HG03135 (cell line): ENCODE data around the gene ASB3.
"Not testable (repeated sequence)": the region's sequence is repeated elsewhere in the genome, so short reads cannot be mapped to it uniquely, and the experiment has no call there.

Experiments
- ATAC-seq: cut with Tn5 transposase; IDR thresholded peaks from one replicate; pipeline ENCODE4 v1.9.1; 2021; ENCODE audit warnings: mild to moderate bottlenecking, moderate library complexity; ENCODE audit not compliant: unreplicated experiment

ASB3 gene

DNA sequence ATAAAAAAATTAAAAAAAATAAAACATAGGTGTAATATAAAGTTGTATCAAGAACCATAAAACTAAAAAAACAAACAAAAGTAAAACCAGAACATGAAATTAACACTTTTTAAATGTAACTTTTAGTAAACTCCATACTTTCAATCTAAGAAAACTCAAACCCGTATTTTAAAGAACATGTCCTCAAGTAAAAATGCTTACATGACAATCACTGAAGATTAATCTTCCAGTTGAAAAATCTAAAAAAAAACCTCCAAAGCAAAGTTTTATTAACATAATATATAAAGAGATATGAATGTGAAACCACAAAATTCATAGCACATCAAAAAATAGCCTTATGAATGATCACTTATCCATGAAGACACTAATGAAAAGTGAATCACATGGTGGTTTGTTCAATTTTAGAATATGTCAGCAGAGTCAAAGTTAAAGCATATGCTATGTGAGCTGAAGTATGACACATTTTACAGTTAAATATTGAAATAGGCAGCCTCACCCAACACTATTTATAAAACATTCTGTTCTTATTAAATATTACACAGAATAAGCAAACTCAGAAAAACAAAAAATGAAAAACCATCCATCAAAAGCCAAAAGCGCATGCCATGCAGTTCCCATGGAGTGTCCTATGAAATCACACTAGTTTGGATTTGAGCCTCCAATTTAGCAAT, 42.2 kb downstream of the ASB3 start:
- no peak for ATAC-seq

DNA sequence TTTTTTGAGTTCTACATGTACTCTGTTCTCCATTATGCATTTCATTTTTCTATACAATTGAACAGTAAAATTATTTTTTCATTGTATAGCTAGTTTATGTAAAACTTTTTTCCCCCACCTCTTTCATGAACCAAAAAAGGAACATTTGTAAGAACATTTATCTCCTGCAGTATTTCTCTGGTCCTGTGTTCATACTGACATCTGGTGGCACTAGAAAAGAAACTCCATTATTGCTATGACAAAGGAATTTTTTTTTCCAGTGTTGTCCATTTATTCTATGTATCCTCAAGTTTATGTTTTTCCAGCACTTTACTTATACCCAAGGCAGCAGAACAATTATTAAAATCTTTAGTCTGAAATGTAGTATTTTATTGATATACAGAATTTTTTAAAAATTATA, 46.6 kb downstream of the ASB3 start:
- ATAC-seq, result no peak

DNA sequence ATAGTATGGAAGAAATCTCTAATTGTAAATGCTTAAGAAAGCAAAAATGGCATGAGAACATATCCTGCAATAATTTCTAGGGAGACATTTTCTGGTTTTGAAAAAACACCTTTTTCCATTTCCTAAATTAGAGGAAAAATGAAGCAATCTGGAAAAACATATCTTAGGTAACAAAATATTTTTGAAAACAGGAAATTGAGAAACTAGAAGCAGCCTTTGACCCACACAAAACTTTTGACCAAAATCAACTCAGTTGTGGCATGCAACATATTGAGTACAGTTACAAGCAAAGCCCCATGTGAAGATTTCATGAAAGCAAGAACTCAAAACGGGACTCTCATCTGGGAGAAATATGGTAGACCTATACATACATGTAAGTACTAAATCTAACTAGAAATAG, 47.7 kb downstream of the ASB3 start:
- no peak for ATAC-seq

DNA sequence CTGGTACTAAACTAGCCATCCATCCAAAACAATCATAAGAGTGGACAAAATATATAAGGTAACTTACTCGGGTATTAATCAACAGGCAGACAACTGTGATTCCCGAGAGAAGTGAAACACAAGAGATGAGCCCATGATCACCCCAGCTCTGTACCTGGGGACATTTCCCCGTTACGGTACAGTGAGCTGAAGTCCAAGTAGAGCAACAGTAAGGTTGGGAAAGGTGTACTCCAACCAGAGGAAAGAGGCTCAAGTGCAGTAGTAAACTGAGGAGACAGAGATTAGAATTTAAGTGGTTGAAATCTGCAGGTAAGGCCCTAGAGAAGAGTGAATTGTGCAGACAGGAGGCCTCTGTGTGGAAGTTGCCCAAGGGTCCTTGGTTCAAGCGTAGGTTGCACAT, 49.7 kb downstream of the ASB3 start:
- ATAC-seq, result no peak

DNA sequence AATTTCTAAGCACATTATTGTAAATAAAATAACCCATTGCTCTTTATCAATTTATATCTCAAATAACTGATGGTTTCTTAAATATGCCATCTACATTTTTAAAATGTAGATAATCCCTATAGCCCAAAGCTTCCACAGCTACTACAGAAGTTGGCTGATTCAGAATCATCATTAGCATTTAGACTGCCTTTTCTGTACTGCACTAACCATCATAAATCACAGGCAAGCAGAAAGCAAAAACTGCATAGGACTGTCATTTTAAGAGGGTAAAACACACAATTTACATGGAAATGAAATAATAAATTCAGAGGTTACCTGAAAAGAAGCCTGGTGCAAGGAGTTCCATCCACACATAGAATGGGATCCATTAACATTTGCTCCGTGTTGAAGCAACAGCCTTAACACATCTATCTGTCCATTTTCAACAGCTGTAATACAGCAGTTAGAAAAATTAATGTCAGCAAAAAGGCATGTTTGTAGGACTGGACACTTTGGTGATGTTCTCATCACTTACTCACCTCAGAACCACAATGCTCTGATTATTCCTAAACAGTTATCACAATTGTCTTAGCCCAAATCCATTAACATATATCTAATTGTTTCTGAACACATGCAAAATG, 57.5 kb downstream of the ASB3 start:
- no peak for ATAC-seq

DNA sequence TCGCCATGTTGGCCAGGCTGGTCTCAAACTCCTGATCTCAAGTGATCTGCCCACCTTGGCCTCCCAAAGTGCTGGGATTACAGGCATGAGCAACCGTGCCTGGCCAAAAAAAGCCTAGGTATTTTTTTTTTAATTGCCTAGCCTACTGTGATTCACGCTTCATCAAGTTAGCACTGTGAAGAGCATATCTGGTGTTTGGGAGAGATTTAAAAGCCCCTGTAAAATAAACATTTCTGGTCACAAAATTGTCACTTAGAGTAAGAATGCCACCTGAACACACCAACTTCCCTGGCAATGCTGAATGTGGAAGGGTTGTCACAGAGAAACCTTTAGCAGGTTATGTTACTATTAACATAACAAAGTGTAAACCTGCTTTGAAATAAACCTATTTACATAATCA, 58.8 kb downstream of the ASB3 start:
- no peak for ATAC-seq

DNA sequence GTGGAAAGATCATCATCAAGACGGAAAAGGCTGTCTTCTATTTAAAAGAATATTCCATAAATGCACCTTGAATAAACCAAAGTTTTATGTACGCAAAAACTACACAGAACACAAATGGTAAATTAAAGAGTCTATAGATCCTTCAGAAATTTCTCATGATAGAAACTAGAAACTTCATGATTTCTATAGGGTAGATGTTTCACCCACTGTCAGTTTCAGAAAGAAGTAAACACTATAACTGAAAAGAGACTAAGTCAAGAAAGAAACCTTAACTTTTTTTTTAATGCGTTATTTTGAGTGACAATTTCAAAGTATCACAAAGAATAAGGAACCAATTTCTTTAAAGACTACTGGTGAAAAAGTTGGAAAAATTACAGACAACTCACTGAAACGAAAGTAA, 61.1 kb downstream of the ASB3 start:
- ATAC-seq, result no peak

DNA sequence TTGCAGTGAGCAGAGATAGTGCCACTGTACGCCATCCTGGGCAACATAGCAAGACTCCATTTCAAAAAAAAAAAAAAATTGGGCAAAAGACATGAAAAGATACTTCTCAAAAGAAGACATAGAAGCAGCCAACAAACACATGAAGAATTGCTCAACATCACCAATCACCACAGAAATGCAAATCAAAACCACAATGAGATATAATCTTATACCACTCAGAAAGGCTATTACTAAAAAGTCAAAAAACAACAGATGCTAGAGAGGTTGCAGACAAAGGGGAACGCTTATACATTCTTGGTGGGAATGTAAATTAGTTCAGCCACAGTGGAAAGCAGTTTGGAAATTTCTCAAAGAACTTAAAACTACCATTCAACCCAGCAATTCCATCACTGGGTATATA, 62.2 kb downstream of the ASB3 start:
- ATAC-seq, result no peak

DNA sequence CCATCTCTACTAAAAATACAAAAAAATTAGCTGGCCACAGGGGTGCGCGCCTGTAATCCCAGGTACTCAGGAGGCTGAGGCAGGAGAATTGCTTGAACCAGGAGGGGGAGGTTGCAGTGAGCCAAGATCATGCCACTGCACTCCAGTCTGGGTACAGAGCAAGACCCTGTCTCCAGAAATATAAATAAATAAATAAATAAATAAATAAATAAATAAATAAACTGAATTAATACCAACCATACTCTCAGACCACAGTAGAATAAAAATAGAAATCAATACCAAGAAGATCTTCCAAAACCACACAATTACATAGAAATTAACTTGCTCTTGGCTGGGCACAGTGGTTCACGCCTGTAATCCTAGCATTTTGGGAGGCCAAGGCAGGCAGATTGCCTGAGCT, 65.8 kb downstream of the ASB3 start:
- not testable (repeated sequence) for ATAC-seq

DNA sequence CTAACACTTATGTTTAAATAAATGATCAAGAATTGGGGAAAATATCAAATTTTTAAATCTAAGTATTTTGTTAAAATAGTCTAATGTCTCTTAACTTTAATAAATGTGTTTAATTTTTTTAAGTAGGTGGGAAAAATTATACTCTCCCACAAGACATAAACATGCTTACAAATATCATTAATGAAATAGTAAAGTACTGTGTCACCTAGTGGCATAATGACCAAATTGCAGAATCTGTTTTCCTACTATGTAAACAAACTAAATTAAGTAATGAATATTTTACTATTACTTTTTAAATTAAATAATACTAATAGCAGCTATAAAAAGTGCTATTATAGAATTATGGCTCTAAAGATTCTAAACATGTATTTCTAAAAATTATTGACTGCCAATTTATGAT, 71.2 kb downstream of the ASB3 start:
- no peak for ATAC-seq

DNA sequence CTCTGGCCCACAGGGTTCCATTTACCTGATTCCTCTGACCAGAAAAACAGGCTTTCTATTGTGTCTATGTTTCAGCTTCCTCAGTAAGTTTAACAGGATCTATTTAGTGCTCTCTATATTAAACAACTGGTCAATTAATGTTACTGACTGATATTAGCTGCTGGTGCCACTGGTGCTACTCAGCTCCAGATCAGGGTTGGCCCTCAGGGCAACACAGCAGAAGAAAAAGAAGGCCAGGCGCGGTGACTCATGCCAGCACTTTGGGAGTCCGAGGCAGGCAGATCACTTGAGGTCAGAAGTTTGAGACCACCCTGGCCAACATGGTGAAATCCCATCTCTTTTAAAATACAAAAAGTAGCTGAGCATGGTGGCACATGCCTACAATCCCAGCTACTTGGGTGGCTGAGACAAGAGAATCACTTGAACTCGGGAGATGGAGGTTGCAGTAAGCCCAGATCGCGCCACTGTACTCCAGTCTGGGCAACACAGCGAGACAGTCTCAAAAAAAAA, 75.4 kb downstream of the ASB3 start:
- ATAC-seq, result no peak

DNA sequence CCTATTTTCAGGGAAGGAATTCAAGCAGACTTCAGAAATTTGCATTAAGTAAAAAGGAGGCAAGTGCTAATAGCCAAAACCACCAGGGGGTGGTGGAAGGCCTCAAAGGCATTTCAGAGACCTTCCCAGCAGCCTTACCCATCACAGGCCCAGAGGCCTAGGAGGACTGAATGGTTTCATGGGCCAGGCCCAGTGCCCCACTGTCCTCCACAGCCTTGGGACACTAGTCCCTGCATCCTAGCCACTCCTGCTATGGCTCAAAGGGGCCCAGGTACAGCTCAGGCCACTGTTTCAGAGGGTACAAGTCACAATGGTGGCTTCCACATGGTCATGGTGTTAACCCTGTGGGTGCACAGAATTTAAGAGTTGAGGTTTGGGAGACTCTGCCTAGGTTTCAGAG, 77.8 kb downstream of the ASB3 start:
- no peak for ATAC-seq

DNA sequence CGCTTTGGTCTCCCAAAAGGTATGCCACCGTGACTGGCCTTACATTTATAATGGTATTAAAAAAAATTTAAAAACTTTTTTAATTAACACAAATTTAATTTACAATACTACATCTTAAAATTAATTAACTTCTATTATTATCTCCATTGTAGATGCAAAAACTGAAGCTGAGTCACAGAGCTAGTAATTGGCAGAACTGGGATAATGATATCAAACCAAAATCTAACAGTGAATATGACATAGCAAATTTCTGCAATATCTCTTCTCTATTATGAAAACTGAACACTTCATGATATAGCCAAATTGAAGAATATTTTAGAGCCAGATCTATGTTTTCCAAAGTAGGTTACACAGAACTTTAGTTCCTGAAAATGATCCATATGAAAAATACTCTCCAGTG, 85.5 kb downstream of the ASB3 start:
- no peak for ATAC-seq

DNA sequence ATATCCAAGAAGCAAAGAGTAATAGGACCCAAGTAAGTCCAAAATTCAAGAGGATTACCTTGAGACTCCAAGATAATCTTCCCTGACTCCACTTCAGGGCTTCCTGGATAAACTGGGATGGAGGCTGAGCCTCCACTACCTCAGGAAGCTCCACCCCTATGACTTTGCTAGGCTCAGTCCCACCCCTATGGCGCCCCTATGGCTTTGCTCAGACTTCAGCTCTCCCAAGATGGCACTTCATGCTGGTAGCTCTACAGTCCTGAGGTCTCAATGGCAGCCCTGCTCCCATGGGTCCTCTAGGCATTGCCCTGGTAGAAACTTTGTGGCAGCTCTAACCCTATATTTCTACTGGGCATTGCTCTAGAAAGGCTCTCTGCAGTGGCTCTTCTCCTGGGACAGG, 89.1 kb downstream of the ASB3 start:
- ATAC-seq, result no peak

DNA sequence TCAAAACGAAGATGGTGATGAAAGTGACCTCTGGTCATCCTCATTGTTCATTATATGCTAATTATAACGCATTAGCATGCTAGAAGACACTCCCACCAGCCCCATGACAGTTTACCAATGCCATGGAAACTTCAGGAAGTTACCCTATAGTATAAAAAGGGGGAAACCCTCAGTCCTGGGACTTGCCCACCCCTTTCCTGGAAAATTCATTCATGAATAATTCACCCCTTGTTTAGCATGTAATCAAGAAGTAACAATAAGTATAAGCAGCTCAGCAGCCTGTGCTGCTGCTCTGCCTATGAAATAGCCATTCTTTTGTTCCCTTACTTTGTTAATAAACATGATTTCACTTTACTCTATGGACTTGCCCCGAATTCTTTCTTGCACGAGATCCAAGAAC, 89.7 kb downstream of the ASB3 start:
- no peak for ATAC-seq

DNA sequence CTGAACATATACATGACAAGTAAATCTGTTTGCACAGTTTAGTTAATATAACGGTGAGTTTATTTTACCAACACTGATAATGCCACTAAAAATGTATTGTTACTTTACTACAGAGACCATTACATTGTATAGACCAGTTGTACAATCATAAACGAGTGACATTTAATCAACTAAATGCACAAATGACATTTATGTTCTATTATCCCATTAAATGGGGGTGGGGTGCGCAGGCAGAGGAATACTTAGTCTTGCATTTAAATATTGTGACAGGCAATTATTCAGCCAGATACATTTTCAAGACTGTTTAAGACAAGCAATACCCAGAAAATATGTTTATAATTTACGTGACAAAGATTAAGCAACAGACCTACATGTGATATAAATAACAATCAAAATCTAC, 91.2 kb downstream of the ASB3 start:
- no peak for ATAC-seq

DNA sequence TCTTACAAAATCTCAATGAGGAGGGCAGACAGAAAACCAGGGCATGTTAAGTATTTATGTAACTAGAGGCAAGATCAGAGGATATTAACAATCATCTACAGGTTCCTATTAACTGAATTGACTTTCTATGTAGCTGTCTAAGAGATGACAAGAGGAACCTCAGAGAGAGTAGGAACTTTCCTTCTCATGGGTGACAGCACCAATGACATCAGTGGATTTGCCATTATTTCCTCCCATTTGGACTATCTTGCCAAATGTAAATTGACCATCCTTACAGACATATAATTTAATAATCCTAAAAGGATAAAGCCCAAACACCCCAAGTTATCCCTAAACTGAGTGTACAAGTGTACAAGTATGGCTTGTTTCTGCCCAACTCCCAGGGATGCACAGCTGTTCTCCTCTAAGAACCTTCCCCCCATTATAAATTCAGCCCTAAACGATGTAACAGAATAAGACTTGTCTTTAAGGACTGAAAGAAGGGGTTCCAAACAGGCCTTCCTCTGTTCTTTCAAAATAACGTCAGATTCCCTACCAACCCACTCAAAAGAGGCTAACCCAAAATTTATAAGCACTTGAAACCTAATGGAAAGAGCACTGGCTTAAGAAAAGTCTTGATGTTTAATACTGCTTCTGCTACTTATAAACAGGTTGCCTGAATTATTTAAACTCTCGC, 92.5 kb downstream of the ASB3 start:
- no peak for ATAC-seq

DNA sequence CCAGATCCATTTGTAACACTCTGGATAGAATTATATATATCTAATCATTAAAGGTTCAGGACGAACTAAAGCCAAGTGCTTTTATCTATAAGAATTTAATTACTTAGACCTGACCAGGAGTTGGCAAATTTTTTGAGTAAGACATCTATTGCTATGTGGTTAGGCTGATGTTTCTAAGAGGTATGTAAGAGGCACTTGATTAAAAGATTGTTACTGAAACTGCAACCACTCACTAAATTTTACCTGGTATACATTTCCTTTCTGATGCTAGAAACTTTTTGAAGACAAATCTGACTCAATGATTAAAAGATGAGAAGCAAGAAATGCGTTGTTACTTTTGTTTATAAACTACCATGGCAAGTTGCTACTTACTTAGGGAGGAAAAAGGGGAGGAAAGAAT, 95.9 kb downstream of the ASB3 start:
- ATAC-seq, result no peak

DNA sequence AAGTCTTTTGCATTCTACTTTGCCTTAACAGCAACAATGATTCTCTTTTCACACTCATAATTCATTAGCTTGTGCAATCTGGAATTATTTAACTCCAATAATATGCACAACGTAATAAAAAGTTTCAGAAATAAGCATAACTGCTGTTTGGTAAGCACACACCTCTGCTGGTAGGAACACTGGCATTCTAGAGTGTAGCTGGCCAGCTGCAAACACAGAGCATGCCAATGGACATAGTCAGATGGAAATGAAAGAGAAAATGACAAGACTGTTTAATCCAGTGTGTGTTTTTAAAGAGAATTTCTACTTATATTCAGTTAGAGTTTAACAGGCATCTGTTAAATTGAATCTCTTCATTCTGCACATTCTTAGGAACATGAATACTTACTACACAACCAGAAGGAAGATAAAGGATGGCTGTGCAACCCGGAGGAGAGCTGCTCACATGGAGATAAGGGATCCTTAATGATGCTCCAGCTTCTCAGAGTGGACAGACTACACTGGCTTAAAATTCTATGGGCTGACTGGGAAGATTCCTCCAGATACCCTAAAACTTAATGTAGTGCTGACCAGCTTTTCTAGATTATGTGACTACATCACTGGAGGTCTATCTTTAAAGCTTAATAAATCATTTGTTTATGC, 113.8 kb downstream of the ASB3 start:
- no peak for ATAC-seq

DNA sequence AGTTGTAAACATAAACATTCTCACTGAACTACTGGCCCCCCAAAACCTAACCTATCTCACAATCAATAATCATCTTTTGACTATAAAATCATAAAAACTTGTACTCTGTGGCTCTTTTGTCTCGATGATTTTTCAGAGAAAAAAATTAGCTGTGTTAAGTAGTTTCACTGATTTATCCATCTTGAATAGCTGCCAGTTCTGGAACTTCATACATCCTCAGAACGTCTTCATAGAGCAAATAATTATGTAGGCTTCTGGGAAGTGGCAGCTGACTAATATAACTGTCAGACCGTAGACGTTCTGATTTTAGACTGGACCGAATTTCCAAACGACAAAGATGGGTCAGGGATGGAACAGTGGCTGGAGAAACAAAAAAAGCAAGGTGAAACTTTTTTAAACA, 116.4 kb downstream of the ASB3 start:
- no peak for ATAC-seq

DNA sequence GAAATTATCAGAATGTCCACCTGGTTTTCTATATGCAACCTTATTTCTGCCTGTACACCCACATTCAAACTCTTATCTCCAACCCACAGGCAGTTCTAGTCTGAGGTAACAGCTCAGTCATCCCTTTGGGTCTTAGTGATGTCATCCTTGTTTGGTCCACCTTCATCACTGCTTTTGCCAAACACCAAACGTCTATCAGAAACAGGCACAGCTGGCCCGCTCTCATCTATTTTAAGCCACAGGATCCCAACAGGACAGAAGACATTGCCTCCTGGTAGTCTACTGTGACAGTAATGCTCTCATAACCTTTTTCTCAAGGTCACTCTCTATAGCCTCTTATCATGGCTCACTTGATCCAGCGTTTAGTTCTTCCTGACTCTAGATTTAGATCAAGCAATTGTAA, 118.1 kb downstream of the ASB3 start:
- ATAC-seq, result no peak

DNA sequence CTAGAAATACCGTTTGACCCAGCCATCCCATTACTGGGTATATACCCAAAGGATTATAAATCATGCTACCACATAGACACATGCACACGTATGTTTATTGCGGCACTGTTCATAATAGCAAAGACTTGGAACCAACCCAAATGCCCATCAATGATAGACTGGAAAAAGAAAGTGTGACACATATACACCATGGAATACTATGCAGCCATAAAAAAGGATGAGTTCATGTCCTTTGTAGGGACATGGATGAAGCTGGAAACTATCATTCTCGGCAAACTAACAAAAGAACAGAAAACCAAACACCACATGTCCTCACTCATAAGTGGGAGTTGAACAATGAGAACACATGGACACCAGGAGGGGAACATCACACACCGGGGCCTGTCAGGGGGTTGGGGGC, 119.6 kb downstream of the ASB3 start:
- ATAC-seq, result not testable (repeated sequence)
